ENCODE results near the gene TASP1. TPM values are rescaled to one million over a fixed set of nuclear protein-coding genes. Genes with fewer than 3 reads are reported as not detected.
A peak's percentile ranks its signal among the peaks of the same experiment; 100 is the strongest.

Gene TASP1
- total RNA-seq, 4 donors from 2014 or later, result 11.6 to 15.7 (median 13.0) TPM

DNA sequence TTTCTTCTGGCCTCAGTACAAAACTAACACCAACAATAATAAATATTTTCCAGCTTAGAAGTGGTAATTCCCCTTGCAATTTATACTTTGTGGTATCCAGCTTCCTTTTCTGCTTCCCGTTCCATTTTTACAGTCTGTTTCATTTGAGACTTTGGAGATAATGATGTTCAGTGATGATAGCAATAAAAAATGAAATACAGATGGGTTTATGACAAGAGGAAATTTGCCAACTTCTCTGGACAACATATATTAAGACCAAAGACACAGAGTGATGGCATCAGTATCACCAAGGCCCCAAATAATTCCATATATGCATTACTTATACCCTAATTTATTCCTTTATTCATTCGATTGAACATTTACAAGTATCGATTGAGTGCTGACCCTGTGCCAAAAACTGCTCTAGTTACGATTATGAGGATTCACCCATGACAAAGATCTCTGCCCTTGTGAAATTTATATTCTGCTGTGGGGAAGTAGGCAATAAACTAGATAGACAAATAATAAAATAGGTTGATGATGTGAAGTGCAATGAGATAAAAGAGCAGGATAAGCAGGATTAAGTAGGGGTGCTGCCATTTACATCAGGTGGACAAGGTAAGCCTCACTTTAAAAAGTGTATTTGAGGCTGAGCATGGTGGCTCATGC is 18.1 kb upstream of the TASP1 start:
- H3K27ac ChIP-seq (replicated peaks in 1 of 4), result no peak overlapping the region
- no peaks in the 10 kb centered on the region for H3K36me3 ChIP-seq
- H3K4me3 ChIP-seq, result no peak overlapping the region
- WGBS, result 87% methylated on average over 4 of the region's 4 CpGs
- no peaks in the 10 kb centered on the region for H3K9me3 ChIP-seq
- TF ChIP-seq POLR2AphosphoS5 (IDR thresholded peaks at IDR 0.05) (no peak), CTCF (IDR thresholded peaks at IDR 0.05) (no peak), POLR2A (IDR thresholded peaks at IDR 0.05; ENCODE audit: low read depth) (no peak), EP300 (IDR thresholded peaks at IDR 0.05) (no peak)
- H3K4me1 ChIP-seq, result peaks cover 0 to 39% (median 24%) of the 10 kb centered on the region in 4 donors
- no peak for DNase-seq (ENCODE audit: extremely low spot score)
- no peaks in the 10 kb centered on the region for H3K27me3 ChIP-seq
- intact Hi-C loops (cut with DNase I), result no loop called here

DNA sequence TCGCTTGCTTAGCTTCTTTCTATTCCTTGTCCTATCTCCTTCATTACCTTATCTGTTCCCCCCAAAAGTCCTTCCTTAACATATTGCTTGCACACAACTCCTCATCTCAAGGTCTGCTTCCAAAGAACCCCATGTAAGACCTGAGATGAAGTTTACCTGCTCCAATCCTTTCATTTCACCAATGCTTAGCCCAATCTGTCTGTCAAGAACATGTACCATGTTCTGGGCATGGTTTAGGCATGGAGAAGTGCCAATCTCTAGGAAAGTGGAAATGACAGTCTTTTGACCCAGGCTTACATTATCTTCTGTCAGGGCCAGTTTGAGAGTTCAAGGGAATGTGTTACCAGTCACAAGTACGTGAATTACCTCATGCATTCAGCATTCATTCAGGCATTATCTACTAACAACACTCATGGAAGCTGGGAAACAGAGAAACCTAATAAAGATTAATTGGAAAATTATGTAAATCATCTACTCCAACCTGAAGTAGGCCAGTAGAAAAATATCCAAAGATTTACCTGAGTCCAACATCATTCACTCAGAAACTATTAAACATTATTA is 15.8 kb upstream of the TASP1 start:
- intact Hi-C loops (cut with DNase I), result no loop called here
- H3K27me3 ChIP-seq, result no peaks in the 10 kb centered on the region
- DNase-seq (ENCODE audit: extremely low spot score), result no peak
- no peak for TF ChIP-seq CTCF (IDR thresholded peaks at IDR 0.05)
- TF ChIP-seq POLR2AphosphoS5 (IDR thresholded peaks at IDR 0.05), result no peak
- no peak for TF ChIP-seq POLR2A (IDR thresholded peaks at IDR 0.05; ENCODE audit: low read depth)
- TF ChIP-seq EP300 (IDR thresholded peaks at IDR 0.05), result no peak
- H3K9me3 ChIP-seq, result no peaks in the 10 kb centered on the region
- WGBS, result 55% methylated on average over 2 of the region's 2 CpGs
- no peaks in the 10 kb centered on the region for H3K36me3 ChIP-seq
- H3K27ac ChIP-seq (replicated peaks in 1 of 4), result peak overlapping the region in 2 of 4 donors; percentile 53 to 60
- H3K4me1 ChIP-seq, result peaks cover 0 to 36% (median 18%) of the 10 kb centered on the region in 4 donors
- H3K4me3 ChIP-seq, result no peak overlapping the region

DNA sequence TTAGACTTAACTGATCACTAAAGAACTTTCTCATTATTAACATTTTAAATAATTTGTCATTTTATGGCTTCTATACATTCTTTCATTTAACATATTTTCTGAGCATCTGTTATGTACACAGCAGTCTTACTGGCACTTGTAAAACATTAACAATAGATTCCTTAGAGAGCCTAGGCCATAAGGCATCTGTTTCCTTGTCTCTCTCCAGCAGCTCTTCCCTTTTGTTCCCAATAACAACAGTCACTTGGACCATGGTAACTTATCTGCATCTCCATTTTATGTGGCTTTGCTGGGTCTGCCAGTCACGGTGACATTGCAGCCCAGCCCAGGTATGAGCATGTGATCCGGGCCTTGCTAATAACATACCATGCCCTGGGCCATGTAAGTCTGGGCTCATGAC is 11.7 kb upstream of the TASP1 start:
- peak overlapping the region in 1 of 4 donors; percentile 61 for H3K27ac ChIP-seq (replicated peaks in 1 of 4)
- intact Hi-C loops (cut with DNase I), result no loop called here
- H3K27me3 ChIP-seq, result peaks cover 0 to 6% (median 0%) of the 10 kb centered on the region in 4 donors
- TF ChIP-seq POLR2A (IDR thresholded peaks at IDR 0.05; ENCODE audit: low read depth) (no peak), POLR2AphosphoS5 (IDR thresholded peaks at IDR 0.05) (no peak), EP300 (IDR thresholded peaks at IDR 0.05) (no peak), CTCF (IDR thresholded peaks at IDR 0.05) (no peak)
- H3K4me3 ChIP-seq, result no peak overlapping the region
- H3K36me3 ChIP-seq, result no peaks in the 10 kb centered on the region
- DNase-seq (ENCODE audit: extremely low spot score), result no peak
- peaks cover 0 to 53% (median 36%) of the 10 kb centered on the region in 4 donors for H3K4me1 ChIP-seq
- no peaks in the 10 kb centered on the region for H3K9me3 ChIP-seq
- WGBS, result 100% methylated on average over 2 of the region's 2 CpGs

DNA sequence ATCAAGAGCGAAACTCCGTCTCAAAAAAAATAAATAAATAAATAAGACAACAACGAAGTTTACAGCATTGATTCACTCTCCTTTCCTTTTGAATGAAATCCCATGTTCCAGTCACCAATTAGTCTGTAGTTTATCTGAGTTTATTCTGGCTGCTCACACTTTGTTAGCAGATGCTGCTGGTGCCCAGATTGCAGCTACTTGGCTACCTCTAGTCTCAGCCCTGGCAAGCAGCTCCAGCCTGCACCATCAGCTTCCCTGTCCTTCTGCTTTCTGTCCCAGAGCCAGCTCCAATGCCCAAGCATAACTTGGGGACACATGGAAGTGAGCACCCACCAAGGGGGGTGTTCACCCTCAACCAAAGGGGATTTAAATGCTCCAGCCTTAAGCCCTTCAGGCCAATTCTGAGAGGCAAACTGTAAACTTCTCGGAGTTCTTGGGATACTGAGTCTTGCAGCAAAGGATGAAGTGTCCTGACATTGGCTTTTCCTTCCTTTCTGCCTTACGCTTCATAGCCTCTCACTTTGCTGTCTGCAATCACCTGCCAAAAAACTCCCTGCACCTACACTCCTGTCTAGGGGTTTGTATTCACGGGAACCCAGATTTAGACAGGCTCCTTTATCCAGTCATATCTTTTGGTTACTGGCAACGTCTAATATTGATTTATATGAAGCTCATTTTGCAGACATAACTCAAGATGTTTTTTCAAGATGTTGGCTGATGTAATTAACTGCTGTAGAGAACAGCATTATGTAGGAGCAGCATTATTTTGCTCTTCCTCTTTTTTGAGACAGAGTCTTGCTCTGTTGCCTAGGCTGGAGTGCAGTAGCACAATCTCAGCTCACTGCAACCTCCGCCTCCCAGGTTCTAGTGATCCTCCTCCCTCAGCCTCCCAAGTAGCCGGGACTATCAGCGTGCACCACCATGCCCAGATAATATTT is 9.8 kb upstream of the TASP1 start:
- no peak for DNase-seq (ENCODE audit: extremely low spot score)
- TF ChIP-seq EP300 (IDR thresholded peaks at IDR 0.05) (no peak), CTCF (IDR thresholded peaks at IDR 0.05) (no peak), POLR2A (IDR thresholded peaks at IDR 0.05; ENCODE audit: low read depth) (no peak), POLR2AphosphoS5 (IDR thresholded peaks at IDR 0.05) (no peak)
- no peak overlapping the region for H3K4me3 ChIP-seq
- H3K27ac ChIP-seq (replicated peaks in 1 of 4), result peak overlapping the region in 3 of 4 donors; percentile 50 to 61 (median 59)
- H3K27me3 ChIP-seq, result peaks cover 0 to 16% (median 0%) of the 10 kb centered on the region in 4 donors
- H3K9me3 ChIP-seq, result no peaks in the 10 kb centered on the region
- peaks cover 0 to 35% (median 28%) of the 10 kb centered on the region in 4 donors for H3K4me1 ChIP-seq
- WGBS, result 60% methylated on average over 10 of the region's 10 CpGs
- intact Hi-C loops (cut with DNase I), result no loop called here
- H3K36me3 ChIP-seq, result no peaks in the 10 kb centered on the region

All from esophagus muscularis mucosa (tissue), 4 donors.